K562 (cell line): ENCODE results near the gene PYGB. TPM values are rescaled to one million over a fixed set of nuclear protein-coding genes. Genes with fewer than 3 reads are reported as not detected.

Source experiments
- ARID1B ChIP-seq: fragments of 450-650 bp; IDR thresholded peaks from 2 replicates; pipeline ENCODE4 v1.6.1; 2016; ENCODE audit warnings: antibody characterized with exemption, mild to moderate bottlenecking, inconsistent platforms
- CBFA2T3 ChIP-seq: fragments of 450-650 bp; IDR thresholded peaks from 2 replicates; pipeline ENCODE4 v1.6.1; 2017
- FOXA1 ChIP-seq: fragments of 450-650 bp; IDR thresholded peaks from 2 replicates; pipeline ENCODE4 v1.6.1; 2016; ENCODE audit warnings: mild to moderate bottlenecking, borderline replicate concordance
- HDAC2 ChIP-seq: fragments of 450-650 bp; IDR thresholded peaks from 2 replicates; pipeline ENCODE4 v1.6.1; 2016; ENCODE audit warnings: mild to moderate bottlenecking
- HDGF ChIP-seq: fragments of 450-650 bp; IDR thresholded peaks from 2 replicates; pipeline ENCODE4 v1.6.1; 2016
- KAT2B ChIP-seq: IDR thresholded peaks from one replicate; pipeline ENCODE4 v1.6.1; 2012; ENCODE audit warnings: low read depth, mild to moderate bottlenecking, control low read depth, inconsistent platforms, low read length, moderate library complexity
- MCM5 ChIP-seq: fragments of 450-650 bp; IDR thresholded peaks from 2 replicates; pipeline ENCODE4 v1.6.1; 2016; ENCODE audit warnings: low read depth
- MED1 ChIP-seq: sonication (generic); formaldehyde crosslinking; IDR thresholded peaks from 2 replicates; pipeline ENCODE4 v1.8.1; 2023; ENCODE audit warnings: missing genetic modification reagents, borderline replicate concordance
- PPARD ChIP-seq: fragments of 250-450 bp; sonication (Bioruptor Pico); IDR thresholded peaks from 2 replicates; pipeline ENCODE4 v1.8.0; 2022; ENCODE audit warnings: inconsistent platforms, mild to moderate bottlenecking, moderate library complexity
- RBM14 ChIP-seq: fragments of 200-400 bp; formaldehyde crosslinking; IDR thresholded peaks from 2 replicates; pipeline ENCODE4 v1.6.1; 2018; ENCODE audit warnings: low read depth, mild to moderate bottlenecking, low read length, moderate library complexity, borderline replicate concordance; ENCODE audit not compliant: insufficient read depth
- SPI1 ChIP-seq: IDR thresholded peaks from 2 replicates; pipeline ENCODE4 v1.6.1; 2011; ENCODE audit warnings: low read depth, low read length, control low read depth, borderline replicate concordance
- STAT5A ChIP-seq: IDR thresholded peaks from 2 replicates; pipeline ENCODE4 v1.6.1; 2012; ENCODE audit warnings: low read length, inconsistent platforms, borderline replicate concordance
- TAF9B ChIP-seq: fragments of 450-650 bp; IDR thresholded peaks from 2 replicates; pipeline ENCODE4 v1.6.1; 2018; ENCODE audit warnings: mild to moderate bottlenecking; ENCODE audit not compliant: partially characterized antibody
- ZEB2 ChIP-seq: fragments of 450-650 bp; IDR thresholded peaks from 2 replicates; pipeline ENCODE4 v1.6.1; 2016
- ZNF318 ChIP-seq, 2 experiments: fragments of 450-650 bp; IDR thresholded peaks; 2 replicates each; pipeline ENCODE4 v1.6.1; 2016; ENCODE audit warnings: mild to moderate bottlenecking in 2 of 2, borderline replicate concordance in 1 of 2, low read depth in 1 of 2, moderate library complexity in 1 of 2
- ZNF589 ChIP-seq: fragments of 200-800 bp; sonication (Bioruptor generic); IDR thresholded peaks from 2 replicates; pipeline ENCODE4 v1.6.1; 2016; ENCODE audit warnings: low read depth, missing genetic modification characterization, missing compliant biosample characterization
- ZNF655 ChIP-seq: fragments of 250-450 bp; sonication (Bioruptor Pico); IDR thresholded peaks from 2 replicates; pipeline ENCODE4 v1.5.0; 2021
- polyA plus RNA-seq, 8 experiments: library from polyadenylated mRNA; depleted of rRNA in 4 of 8; stranded (reverse) in 5 of 8; unstranded in 3 of 8; fragments of >200 nt; fragmentation: Nextera tagmentation in 2 of 8; fragmentation: Illumina TruSeq in 1 of 8; extraction: Ambion mirVana in 2 of 8; extraction: Trizol in 1 of 8; gene quantifications; 2 replicates each; pipeline versions ENCODE4 v1.2.1 to v1.2.3, GENCODE V29; 2011 to 2014; ENCODE audit warnings: inconsistent platforms in 1 of 8, missing spikeins in 1 of 8
- total RNA-seq, 7 experiments: library from RNA; depleted of rRNA in 6 of 7; stranded (reverse); fragments of >200 nt in 6 of 7; fragmentation: Illumina TruSeq in 2 of 7; extraction: Trizol in 2 of 7; gene quantifications; 2 replicates each; pipeline versions ENCODE4 v1.2.1 to v1.2.3, GENCODE V29; 2011 to 2021; ENCODE audit warnings: low replicate concordance in 1 of 7
- TF ChIP-seq, protein P1 (sequence below), 2 experiments: fragments of 450-650 bp; IDR thresholded peaks; 2 replicates each; pipeline ENCODE4 v1.6.1; 2016

Gene PYGB
- total and polyA plus RNA-seq, 9 of the 15 experiments (the other 6 are each of a cell fraction or from before 2014, with no cell fraction given): 0.34 to 18.0 (median 9.8) TPM

DNA sequence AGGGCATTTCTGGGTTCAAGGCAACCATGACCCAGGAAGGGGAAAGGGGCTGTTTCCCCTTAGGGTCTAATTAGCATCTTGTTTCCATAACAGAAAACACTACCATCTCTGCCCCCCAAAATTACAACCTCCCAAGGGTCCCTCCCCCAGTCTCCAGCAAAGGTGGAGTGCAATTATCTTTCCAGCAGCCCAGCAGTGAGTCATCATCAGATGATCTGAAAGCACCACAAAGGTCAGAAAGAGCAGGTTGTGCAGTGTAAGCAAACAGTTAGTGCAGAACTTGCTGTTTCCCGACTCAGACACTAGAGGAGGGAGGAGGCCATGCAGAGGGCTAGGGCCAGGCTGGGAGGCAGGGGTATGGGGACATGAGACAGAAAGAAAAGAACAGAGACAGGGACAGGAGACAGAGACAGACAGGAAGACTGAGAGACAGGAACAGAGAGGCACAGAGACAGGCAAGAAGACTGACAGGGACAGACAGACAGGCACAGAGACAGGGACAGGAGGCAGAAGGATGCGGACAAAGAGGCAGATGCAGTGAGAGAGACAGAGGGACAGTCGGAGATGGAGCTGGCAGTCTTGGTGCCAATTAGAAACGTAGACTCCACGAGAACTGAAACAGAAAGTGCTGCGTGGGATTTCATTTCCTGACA lies 62.5 kb downstream of the PYGB start (continued):
- TF ChIP-seq ZEB2 (no peak; the same call in 1 of the 2 replicates), STAT5A (no peak; the same call in 1 of the 2 replicates), MCM5 (no peak), TAF9B (peak; percentile 64), FOXA1 (no peak), PPARD (CRISPR knock-in tag) (no peak), SPI1 (no peak), RBM14 (no peak), KAT2B (no peak), ARID1B (peak; percentile 94), ZNF655 (CRISPR knock-in tag) (no peak), ZNF318 (IDR thresholded peaks at IDR 0.05; ENCODE audit: borderline replicate concordance in 1 of 2, low read depth in 1 of 2) (peak in 1 of 2 experiments; percentile 80; a peak in 1 of 4 replicates), CBFA2T3 (peak; percentile 88), HDAC2 (0 out of 2 replicates have a peak, but pooled peaks have one; percentile 72), ZNF589 (peak; percentile 55), HDGF (peak; percentile 95), MED1 (CRISPR knock-in tag) (no peak)
- TF ChIP-seq, protein P1, sequence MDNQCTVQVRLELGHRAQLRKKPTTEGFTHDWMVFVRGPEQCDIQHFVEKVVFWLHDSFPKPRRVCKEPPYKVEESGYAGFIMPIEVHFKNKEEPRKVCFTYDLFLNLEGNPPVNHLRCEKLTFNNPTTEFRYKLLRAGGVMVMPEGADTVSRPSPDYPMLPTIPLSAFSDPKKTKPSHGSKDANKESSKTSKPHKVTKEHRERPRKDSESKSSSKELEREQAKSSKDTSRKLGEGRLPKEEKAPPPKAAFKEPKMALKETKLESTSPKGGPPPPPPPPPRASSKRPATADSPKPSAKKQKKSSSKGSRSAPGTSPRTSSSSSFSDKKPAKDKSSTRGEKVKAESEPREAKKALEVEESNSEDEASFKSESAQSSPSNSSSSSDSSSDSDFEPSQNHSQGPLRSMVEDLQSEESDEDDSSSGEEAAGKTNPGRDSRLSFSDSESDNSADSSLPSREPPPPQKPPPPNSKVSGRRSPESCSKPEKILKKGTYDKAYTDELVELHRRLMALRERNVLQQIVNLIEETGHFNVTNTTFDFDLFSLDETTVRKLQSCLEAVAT (IDR thresholded peaks at IDR 0.05): peak; percentile 21 to 81; a peak in 1 of 4 replicates
